Colon (tissue), 2 donors: Measurements from ENCODE around the gene TRPM2.
"Not testable (repeated sequence)": the region's sequence is repeated elsewhere in the genome, so short reads cannot be mapped to it uniquely, and the experiment has no call there.

Experiments
- FAIRE-seq: peaks from 2 replicates; lab custom pipeline; 2012; peaks lifted over from hg19 to GRCh38; lab: Jason Lieb, UNC
- donor health status: control.
- donor health status: control.

Gene TRPM2

DNA sequence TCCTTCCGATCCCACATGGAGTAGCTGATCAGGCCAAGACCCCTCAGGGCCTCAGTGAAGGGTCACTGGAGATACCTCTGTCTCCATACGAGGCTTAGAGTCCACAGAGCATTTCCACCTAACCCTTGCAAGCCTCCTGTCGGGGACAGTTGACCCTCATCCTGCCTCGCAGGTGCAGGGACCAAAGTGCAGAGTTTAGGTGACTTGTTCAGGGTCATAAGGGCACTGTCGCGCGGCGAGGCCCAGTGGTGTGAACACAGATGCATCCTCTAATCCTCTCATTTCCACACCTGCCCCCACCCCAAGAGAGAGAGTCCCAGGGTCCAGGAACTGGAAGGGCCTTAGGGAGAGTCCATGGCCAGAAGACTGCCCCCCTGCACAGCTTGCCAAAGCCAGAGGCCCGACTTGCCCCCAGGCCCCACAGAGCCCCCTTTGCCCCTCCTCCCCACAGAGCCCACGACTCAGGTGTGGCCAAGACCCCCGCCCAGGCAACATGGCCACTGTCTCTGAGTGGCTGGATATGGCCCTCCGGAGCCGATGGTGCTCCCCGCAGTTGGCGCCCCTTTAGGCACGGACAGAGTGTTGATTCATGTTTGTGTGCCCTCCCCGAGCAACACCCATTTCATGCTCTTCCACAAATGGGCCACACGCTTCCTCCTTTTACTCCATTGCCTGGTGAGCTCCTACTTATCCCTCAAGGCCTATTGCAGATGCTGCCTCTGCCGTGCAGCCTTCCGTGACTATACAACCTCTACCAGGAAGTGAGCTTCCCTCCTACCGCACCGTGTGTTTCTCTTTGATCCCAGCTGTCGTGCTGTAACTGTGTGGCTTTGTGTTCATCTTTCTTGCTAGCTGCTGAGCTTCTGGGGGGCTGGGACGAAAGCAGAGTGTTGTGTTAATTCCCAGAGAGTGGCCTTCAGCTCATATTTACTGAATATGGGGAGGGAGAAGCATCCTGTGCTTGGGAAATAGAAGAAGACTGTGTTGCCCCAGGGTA lies 1.7 kb downstream of the TRPM2 start:
- no peak for FAIRE-seq

DNA sequence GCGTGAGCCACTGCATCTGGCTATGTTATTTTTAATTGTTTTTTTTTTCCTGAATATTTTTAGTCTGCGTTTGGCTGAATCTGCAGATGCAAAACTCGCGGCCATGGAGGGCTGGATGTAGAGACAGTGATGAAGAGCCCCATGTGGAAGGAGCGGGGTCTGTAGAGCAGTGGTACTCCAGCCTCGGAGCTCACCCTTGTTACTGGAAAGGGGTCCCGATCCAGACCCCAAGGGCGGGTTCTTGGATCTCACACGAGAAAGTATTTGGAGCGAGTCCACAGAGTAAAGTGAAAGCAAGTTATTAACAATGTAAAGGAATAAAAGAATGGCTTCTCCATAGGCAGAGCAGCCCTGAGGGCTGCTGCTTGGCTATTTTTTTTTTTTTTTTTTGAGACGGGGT lies 2.7 kb downstream of the TRPM2 start:
- no peak for FAIRE-seq

DNA sequence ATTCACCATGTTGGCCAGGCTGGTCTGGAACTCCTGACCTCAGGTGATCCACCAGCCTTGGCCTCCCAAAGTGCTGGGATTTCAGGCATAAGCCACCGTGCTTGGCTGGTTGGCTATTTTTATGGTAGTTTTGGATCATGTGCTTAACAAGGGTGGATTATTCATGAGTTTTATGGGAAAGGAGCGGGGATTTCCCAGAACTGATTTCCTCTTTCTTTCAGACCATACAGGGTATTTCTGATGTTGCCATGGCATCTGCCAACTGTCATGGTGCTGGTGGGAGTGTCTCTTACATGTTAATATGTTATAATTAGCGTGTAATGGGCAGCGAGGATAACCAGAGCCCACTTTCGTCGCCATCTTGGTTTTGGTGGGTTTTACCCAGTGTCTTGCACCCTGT lies 3.2 kb downstream of the TRPM2 start:
- no peak for FAIRE-seq

DNA sequence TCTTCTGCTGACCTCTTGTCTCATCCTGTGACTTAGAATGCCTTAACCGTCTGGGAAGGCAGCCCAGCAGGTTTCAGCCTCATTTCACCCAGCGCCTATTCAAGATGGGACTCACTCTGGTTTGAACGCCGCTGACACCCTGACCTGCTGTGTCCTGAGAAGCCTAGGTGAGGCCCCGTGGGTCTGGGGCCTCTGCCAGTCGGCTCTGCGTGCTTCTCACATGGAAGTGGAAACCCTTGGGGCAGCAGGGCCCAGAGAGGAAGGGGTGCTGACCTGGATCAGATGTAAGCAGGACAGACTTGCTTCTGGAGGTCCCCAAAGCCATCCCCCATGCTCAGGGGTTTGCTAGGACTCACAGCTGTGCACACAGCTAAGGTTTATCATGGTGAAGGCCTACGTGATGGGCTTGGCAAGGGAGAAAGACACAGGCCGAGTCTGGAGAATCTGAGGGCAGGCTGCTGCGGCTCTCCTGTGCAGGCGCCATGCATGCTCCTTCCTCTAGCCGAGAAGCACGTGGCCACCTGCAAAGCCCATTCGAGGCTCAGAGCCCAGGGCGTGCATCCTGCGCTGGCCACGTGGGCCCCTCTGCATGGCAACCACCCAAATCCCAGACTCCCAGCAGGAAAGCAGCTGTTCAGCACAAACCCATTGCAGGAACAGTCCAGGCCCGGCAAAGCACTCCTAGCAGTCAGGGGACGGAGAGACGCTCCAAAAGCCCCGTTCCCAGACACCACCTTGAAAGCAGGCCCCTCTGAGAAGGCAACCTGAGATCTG lies 3.8 kb downstream of the TRPM2 start:
- no peak for FAIRE-seq

DNA sequence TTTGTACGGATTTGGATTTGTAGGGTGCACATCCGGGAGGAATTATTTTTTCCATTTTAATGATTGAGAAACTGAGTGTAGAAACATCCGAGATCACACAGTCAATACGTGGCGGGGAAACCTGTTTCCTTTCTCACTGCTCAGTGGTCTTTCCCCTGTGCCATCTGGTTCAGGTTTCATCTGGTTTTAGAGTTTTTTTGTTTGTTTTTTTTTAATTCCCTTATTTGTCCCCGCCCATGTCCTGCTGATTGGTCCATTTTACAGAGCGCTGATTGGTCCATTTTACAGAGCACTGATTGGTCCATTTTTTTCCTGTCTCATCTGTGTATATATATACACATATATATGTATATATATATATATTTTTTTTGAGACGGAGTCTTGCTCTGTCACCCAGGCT lies 6.0 kb downstream of the TRPM2 start:
- FAIRE-seq = no peak

DNA sequence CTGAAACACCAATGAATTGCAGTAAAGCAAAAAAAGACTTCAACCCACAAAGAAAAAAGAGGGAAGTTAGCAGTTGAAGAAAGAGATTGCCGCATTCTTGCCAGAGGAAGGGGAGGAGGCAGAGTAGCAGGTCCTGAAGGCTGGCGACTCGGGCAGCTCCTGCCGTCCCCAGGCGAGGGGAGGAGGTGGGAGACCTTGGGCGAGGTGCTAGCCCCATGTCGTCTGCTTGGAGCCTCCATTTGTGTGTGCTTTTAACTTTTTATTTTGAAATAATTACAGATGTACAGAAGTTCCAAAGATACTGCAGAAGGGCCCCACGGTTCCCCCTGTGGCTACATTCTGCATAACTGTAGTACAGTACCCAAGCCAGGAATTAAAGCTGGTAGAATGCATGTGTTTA lies 6.7 kb downstream of the TRPM2 start:
- no peak for FAIRE-seq

DNA sequence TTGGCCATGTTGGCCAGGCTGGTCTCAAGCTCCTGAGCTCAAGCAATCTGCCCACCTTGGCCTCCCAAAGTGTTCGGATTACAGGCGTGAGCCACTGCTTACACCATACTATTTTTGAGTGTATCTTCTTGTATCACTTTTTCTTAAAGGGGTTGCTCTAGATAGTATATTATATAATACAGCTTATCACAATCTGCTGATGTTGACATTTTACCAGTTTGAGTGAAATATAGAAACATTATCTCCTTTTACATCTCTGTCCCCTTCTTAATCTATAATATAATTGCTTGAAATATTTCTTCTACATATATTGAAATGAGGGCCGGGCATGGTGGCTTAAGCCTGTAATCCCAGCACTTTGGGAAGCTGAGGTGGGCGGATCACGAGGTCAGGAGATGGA lies 8.5 kb downstream of the TRPM2 start:
- not testable (repeated sequence) for FAIRE-seq

DNA sequence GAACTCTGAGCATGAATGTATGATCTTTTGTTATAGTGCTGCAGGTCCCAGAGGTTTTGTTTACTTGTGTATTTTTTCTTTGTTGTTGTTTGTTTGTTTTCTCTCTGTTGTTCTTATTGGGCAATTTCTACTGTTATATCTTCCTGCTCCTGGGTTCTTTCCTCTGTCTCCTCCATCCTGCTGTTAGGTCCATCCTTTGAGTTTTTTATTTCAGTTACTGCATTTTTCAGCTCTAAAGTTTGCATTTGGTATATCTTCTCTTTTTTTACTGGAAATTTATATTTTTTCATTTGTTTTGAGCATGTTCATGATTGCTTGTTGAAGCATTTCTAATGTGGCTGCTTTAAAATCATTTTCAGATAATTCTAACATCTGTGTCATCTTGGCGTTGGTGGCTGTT lies 9.9 kb downstream of the TRPM2 start:
- no peak for FAIRE-seq

DNA sequence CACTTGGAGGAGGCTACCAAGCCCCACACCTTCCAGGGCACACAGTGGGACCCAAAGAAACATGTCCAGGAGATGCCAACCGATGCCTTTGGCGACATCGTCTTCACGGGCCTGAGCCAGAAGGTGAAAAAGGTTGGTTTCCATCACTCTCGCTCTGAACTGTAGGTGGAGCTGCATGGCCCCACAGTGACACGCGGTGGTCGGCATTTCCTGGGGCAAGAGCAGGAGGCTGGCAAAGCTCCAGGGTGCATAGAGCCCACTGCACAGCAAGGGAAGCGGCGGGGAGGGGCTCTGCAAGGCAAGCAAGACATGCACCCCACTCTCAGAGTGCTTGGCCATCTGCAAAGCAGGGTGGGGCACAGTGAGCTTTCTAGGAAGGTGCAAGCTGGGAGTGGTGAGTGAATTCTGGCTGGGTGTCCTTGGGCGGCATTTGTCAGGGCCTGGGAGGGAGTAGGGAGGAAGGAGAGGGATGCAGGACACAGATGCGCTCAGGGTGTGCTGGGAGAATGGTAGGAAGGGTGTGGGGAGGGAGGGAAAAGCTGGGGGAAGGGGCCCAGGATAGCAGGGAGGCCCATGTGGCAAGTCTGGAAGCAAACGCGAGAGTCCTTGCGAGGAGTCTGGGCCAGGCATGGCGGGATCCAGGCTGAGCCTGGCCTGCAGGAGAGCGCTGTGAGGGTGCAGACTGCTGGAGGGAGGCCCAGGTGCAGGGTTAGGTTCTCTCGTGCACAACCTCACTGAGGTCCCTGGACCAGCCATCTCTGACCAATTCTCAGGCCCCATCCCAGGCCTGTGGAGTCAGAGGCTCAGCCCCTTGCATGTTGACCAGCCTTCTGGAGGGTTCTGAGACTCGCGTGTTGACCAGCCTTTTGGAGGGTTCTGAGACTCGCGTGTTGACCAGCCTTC lies 11.0 kb downstream of the TRPM2 start:
- FAIRE-seq = no peak

DNA sequence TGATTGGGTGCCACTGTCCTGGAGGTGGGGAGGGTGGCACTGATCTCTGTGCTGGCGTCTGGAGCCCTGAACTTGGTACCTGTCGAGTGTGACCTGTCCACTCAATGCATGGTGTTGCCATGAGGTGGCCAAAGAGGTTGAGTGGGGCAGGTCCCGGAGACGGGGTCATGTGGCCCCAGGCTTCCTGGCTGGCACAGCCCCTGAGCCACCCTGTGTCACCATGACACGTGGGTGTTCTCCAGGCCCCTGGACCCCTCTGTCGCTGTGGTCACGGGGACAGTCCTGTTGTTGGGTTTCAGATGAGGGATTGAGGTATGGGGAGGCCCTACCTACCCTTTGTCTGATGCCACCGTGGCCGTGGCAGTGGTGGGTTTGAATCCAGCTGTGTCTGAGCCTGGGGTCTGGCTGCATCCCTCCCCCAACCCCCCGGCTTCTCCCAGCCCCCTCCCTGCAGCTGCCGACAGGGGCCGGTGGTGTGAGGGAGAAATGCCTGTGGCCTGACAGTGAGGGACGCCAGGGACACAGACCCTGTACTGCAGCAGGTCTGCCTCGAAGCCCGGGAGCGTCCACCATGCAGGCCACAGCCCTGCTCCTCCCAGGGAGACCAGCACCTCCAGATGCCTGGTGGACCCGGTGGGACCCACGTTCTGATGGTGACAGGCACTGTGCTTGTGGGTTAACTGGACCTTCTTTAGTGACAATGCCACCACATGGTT lies 12.0 kb downstream of the TRPM2 start:
- no peak for FAIRE-seq

DNA sequence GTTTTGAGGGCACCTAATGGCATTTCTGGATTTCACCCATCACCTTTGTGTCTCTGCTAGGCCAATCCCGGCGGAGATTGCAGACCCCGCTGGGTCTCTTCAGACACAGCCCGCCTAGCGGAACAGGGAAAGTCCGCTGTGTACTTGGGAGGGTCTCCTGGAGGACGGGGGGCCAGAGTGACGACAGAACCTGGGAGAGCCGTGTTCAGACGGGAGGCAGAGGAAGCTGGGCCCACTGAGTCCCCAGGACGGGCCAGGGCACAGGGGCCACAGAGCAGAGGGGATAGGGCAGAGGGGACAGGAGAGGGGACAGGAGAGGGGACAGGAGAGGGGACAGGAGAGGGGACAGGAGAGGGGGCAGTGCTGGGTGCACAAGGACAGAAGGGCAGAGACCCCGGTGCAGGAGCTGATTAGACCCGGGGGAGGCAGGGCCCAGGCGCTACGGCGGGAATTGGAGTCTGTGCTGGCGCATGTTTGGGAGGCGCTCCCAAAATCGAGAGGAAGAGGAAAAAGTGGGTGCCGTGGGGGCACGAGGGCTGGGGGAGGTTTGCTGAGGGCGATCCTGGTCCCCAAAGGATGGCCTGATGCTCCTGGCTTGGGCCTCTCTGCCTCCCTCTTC lies 12.7 kb downstream of the TRPM2 start:
- no peak for FAIRE-seq

DNA sequence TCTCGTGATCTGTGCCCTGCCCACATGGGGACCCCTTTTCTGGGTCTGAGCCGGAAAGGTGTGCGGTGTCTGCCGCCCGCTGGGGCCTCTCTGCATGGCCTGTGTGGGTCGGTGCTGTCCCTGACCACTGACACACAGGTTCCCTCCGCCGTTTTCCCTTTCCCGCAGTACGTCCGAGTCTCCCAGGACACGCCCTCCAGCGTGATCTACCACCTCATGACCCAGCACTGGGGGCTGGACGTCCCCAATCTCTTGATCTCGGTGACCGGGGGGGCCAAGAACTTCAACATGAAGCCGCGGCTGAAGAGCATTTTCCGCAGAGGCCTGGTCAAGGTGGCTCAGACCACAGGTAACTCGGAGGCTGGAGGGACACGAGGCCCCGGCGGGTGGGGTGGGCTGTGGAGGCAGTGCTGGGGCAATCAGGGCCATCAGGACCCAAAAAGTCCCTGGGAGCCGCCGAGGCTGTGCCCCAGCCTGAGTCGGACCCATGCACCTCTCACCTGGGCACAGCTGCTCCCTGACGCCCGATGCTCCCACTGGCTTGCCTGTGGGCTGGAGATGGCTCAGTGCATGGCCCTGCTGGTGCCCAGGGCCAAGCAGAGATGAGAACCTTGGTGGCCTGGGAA lies 13.3 kb downstream of the TRPM2 start:
- no peak for FAIRE-seq

DNA sequence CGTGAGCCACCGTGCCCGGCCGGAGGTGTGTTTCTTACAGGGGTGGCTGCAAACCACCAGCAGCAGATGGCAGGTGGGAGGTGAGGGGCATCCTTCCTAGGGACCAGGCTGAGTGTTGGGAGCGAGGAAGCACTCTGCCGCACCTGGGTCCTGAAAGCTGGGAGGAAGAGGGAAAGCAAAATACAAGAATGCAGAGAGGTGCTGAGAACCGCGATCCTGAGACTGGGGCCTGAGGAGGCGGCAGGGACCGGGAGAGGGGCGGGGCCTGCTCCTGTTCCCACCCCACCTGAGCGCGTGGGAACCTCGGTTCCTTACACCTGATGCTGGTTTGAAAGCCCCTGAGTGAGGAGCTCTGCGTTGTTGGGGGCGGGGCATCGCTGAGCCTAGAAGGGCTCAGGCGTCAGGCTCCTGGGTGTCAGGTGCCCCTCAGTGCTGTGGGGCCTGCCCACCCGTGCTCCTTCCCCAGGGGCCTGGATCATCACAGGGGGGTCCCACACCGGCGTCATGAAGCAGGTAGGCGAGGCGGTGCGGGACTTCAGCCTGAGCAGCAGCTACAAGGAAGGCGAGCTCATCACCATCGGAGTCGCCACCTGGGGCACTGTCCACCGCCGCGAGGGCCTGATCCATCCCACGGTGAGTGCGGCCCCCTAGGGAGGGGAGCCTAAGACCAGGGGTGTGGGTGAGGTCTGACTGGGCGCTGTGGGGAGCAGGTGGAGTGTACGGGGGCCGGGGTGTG lies 15.5 kb downstream of the TRPM2 start:
- FAIRE-seq = no peak

DNA sequence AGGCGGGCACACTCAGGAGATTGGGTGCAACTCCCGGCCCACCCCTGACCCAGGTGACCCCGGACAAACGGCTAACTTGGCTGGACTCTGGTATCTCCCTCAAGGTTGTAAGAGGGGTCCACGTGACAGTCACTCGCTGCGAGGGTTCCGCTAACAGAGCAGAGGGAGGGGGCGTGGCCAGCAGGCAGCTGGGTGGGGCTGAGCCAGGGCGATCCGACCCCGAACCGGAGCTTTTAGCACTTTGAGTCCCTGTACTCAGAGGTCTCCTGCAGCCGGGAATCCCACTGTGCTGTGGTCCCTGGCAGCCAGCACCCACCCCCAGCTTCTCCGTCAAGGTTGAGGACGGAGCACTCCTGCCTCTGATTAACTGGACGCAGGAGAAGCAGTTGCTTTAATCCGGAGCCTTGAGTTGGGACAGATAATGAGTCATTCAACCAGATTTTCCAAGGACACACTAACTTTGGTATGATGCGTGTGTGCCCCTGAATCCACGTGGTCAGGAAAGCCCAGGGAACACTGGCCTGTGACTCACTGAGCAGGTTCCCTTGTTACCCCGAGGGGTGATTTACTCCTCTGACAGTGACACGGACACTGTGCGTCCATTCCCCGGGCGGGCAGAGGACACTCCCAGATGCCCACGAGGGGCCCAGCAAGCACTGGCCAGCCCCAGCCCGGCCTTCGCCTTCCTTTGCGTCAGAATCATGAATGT lies 16.8 kb downstream of the TRPM2 start:
- no peak for FAIRE-seq

DNA sequence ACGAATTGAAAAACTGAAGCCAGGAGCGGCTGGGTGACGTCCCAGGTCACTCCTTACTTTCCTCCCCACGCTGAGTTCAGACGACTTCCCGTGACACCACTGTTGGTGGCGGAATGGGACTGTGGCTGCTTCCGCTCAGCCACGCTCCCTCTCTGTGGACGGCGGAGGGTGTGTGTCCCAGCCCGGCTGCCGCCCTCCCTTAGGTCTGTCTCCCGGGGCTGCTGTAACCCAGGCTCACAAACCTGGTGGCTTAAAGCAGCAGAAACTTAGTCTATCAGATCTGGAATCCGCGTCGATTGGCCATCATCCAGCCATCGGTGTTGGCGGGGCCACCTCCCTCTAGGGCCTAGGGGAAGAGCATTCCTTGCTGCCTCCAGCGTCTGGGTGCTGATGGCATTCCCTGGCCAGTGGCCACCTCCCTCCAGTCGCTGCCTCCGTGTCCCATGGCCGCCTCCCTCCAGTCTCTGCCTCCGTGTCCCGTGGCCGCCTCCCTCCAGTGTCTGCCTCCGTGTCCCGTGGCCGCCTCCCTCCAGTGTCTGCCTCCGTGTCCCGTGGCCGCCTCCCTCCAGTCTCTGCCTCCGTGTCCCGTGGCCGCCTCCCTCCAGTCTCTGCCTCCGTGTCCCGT lies 17.5 kb downstream of the TRPM2 start:
- no peak for FAIRE-seq

DNA sequence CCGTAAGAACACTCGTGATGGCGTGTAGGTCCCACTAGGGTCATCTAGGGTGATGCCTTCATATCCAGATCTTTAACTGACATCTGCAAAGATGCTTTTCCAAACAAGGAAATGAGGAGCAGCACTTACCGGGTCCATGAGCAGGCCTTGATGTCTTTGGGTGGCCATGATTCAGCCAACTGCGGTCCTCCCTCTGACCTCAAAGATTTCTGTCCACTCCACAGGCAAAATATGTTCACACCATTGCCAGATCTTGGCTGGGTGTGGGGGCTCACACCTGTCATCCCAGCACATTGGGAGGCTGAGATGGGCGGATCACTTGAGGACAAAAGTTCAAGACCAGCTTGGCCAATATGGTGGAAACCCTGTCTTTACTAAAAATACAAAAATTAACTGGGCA lies 18.2 kb downstream of the TRPM2 start:
- no peak for FAIRE-seq

DNA sequence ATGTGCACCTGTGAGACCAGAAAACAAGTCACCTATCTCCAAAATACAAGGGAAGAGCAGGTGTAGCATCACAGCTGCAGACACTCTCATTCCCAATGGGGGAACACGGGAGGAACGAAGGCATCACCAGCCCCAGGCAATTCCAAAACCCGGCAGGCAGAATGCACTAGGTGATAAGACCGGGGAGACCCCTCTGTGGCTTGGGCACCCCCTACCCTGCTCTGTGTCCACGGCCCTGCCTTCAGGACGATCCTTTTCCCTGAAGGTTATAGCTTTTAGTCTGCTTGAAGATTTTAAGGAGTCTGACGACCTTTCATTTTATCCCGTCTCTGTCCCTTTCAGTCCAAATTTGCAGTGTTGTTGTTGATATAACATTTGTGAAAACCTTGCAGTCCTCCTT lies 19.2 kb downstream of the TRPM2 start:
- FAIRE-seq = no peak

DNA sequence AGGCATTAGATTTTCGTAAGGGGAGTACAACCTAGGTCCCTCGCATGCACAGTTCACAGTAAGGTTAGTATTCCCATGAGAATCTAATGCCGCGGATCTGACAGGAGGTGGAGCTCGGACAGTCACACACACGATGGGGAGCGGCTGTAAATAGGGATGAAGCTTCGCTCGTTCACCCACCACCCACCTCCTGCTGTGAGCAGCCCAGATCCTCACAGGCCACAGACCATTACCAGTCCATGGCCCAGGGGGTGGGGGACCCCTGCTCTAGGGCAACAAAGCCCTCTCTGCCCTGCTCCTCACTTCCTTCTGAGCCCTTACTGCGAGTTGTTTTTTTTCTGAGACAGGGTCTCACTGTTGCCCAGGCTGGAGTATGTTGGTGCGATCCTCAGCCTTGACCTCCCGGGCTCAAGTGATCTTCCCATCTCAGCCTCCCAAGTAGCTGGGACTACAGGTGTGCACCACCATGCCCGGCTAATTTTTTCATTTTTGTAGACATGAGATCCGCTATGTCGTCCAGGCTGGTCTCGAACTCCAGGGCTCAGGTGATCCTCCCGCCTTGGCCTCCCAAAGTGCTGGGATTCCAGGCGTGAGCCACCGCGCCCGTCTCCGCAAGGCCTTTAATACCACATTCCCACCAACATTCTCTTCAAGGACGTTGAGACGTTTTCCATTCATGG lies 21.3 kb downstream of the TRPM2 start:
- no peak for FAIRE-seq
